Naive thymus-derived CD8-positive, alpha-beta T cell (primary cell): ENCODE results near the gene SOBP. TPM values are rescaled to one million over a fixed set of nuclear protein-coding genes. Genes with fewer than 3 reads are reported as not detected.

Source experiments
- ATAC-seq, 2 donors: fragments of 150-1000 bp; cut with Tn5 transposase in 1 of 2; sonication (Bioruptor Pico), chemical (Tn5 transposase) in 1 of 2; 1 replicate in 1 of 2; 2 replicates in 1 of 2; pipeline ENCODE4 v1.10.0; 2021; ENCODE audit warnings: mild to moderate bottlenecking in 2 of 2, moderate library complexity in 2 of 2
- POLR2A ChIA-PET: fragments of 350-600 bp; sonication (Branson Sonifier 250); formaldehyde crosslinking; loops from one replicate; lab custom pipeline; 2021; ENCODE audit warnings: antibody characterized with exemption; lab: Charles Lee
- DNase-seq, 10 donors: peaks; one replicate each; pipeline versions ENCODE4 v3.0.0 to v3.0.0-alpha.2; 2020 to 2022
- H3K27ac Mint-ChIP-seq, 10 donors: one replicate each; pipeline ENCODE4 v1.8.0; 2020 to 2022; ENCODE audit warnings: mild to moderate bottlenecking in 10 of 10, mixed read lengths in 10 of 10, moderate library complexity in 4 of 10, inconsistent platforms in 1 of 10
- H3K27me3 Mint-ChIP-seq, 5 donors: one replicate each; pipeline ENCODE4 v1.8.0; 2021 to 2022; ENCODE audit warnings: mixed read lengths in 5 of 5
- H3K36me3 Mint-ChIP-seq, 3 donors: one replicate each; pipeline ENCODE4 v1.8.0; 2020 to 2022; ENCODE audit warnings: mixed read lengths in 3 of 3, mild to moderate bottlenecking in 2 of 3, inconsistent platforms in 1 of 3
- H3K4me1 Mint-ChIP-seq, 4 donors: one replicate each; pipeline ENCODE4 v1.8.0; 2021 to 2022; ENCODE audit warnings: mixed read lengths in 4 of 4
- H3K4me3 Mint-ChIP-seq, 10 donors: one replicate each; pipeline ENCODE4 v1.8.0; 2020 to 2022; ENCODE audit warnings: mild to moderate bottlenecking in 10 of 10, mixed read lengths in 10 of 10, moderate library complexity in 6 of 10, inconsistent platforms in 1 of 10
- H3K9me3 Mint-ChIP-seq, 9 donors: one replicate each; pipeline ENCODE4 v1.8.0; 2020 to 2022; ENCODE audit warnings: mixed read lengths in 9 of 9, mild to moderate bottlenecking in 3 of 9, inconsistent platforms in 1 of 9, moderate library complexity in 1 of 9
- polyA plus RNA-seq, 3 donors: library from polyadenylated mRNA; unstranded; fragments of 300-500 nt; fragmentation: Illumina TruSeq; gene quantifications; one replicate each; pipeline ENCODE4 v1.2.3, GENCODE V29; 2021
- total RNA-seq, 8 experiments: library from RNA in 2 of 8; stranded (reverse) in 2 of 8; gene quantifications; one replicate each; pipeline ENCODE4 v1.2.3 and lab custom pipeline; 2021 to 2026

SOBP gene
- total and polyA plus RNA-seq, 5 experiments from 2014 or later: 0.05 to 1.4 (median 0.39) TPM

DNA sequence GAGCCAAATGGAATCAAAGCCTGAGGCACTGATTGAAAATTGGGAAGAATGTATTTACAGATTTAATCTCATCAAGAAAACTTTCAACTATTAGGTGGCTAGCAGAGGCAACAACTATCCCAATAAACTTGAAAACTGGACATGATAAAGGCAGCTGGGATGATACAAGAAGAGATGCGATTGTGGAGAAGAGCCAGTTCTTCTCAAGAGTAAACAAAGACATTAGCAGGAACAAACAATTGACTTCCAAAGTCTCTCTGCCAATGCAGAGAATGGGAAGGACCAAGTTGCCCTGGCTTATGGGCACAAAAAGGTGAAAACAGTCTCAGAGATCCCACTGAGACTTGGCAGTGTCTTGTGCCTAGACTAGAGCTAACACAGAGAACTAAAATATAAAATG lies 132.4 kb downstream of the SOBP start:
- DNase-seq: no peak
- ATAC-seq: no peak
- H3K4me1 Mint-ChIP-seq: peaks cover 30 to 42% (median 39%) of the 10 kb centered on the region in 4 donors
- no peaks in the 10 kb centered on the region for H3K27me3 Mint-ChIP-seq
- H3K4me3 Mint-ChIP-seq: no peak overlapping the region
- POLR2A ChIA-PET: no interaction called here
- H3K9me3 Mint-ChIP-seq: no peaks in the 10 kb centered on the region
- H3K27ac Mint-ChIP-seq: peak overlapping the region in 2 of 10 donors; percentile 32 to 54
- H3K36me3 Mint-ChIP-seq: peaks cover 0 to 3% (median 0%) of the 10 kb centered on the region in 3 donors

DNA sequence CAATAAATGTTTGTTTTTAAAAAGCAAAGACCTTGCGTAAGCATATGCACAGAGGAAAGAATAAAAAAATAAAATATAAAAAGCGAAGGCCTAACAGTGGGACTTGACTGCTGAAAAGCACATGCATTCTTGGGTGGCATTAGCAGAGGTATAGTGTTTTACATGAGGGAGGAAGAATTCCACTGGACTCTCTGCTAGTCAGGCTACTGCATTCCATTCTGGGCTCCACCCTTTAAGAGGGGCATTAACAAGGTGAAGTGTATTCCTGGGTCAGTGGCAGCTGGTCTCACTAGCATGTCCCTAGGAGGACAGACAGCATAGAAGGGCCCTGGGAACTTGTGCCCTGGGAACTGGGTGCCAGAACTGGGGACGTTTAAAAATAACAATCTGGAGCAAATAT lies 134.1 kb downstream of the SOBP start:
- ATAC-seq: no peak
- POLR2A ChIA-PET: no interaction called here
- Mint-ChIP-seq H3K27me3 (peaks cover 0 to 1% (median 0%) of the 10 kb centered on the region in 5 donors), H3K9me3 (peaks cover 0 to 2% (median 0%) of the 10 kb centered on the region in 9 donors), H3K27ac (no peak overlapping the region), H3K4me1 (peaks cover 23 to 30% (median 28%) of the 10 kb centered on the region in 4 donors), H3K4me3 (no peak overlapping the region), H3K36me3 (peaks cover 0 to 3% (median 0%) of the 10 kb centered on the region in 3 donors)
- no peak for DNase-seq

DNA sequence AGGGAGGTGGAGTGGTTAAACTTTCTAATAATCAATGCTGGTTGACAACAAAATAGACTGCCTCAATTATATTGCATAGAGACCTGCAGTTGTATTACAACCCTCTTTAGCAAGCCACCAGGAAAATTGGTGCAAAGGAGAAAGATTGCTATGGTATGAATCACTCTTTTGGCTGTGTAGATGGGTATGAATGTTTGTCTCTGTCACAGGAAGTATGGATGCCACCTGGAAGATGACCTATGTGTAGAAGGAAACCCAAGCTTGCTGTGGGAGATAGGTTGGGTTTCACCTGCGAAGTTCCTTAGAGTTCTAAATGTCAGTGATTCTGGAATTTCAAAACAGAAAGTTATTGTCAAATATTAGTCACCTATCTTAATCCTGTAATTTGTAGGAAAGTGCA lies 134.6 kb downstream of the SOBP start:
- Mint-ChIP-seq H3K27ac (no peak overlapping the region), H3K4me3 (no peak overlapping the region), H3K9me3 (peaks cover 0 to 2% (median 0%) of the 10 kb centered on the region in 9 donors), H3K36me3 (peaks cover 0 to 3% (median 0%) of the 10 kb centered on the region in 3 donors), H3K27me3 (peaks cover 0 to 4% (median 0%) of the 10 kb centered on the region in 5 donors), H3K4me1 (peaks cover 20 to 25% (median 24%) of the 10 kb centered on the region in 4 donors)
- no peak for ATAC-seq
- POLR2A ChIA-PET: no interaction called here
- DNase-seq: no peak

DNA sequence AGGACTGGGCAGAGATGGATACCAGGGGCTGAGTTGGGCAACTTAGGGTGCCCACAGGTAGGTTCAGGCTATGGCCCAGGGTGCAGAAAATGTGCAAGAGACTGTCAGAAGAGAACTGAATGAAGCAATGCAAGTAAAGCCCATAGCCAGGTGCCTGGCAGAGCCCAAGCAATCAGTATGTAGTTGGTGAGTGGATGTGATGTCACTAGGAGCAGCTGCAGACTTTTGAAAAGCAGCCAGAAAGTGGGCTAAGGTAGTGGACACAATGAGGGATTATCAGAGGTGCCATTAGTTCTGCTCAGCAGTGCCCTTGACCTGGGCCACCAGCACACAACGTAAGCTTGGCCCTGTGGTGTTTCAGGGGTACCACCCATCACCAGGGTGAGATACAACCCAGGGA lies 135.3 kb downstream of the SOBP start:
- POLR2A ChIA-PET: no interaction called here
- Mint-ChIP-seq H3K27me3 (peaks cover 0 to 7% (median 0%) of the 10 kb centered on the region in 5 donors), H3K27ac (no peak overlapping the region), H3K9me3 (peaks cover 0 to 2% (median 0%) of the 10 kb centered on the region in 9 donors), H3K4me1 (peaks cover 16 to 18% (median 17%) of the 10 kb centered on the region in 4 donors), H3K4me3 (no peak overlapping the region), H3K36me3 (peaks cover 0 to 3% (median 0%) of the 10 kb centered on the region in 3 donors)
- DNase-seq: no peak
- no peak for ATAC-seq

DNA sequence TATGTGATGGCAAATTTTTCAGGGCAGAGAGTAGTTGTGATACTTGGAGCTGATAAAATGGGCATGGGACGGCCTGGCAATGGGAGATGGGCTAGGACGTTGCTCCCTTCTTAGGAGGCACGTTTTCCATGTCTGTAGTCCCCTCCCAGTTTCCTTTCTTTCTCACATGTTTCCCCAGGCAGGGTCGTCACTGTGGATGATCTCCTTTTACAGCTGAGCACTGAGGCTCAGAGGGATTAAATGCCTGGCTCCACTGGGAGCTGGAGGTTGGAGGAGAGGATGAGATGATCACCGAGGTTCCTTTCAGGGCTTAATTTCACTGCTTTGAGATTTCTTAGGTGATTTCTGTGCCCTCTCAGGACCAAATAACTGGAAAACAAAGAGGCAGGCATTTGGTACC lies 136.7 kb downstream of the SOBP start:
- ATAC-seq (no peak), DNase-seq (no peak)
- Mint-ChIP-seq H3K36me3 (peaks cover 0 to 3% (median 0%) of the 10 kb centered on the region in 3 donors), H3K27me3 (peaks cover 0 to 13% (median 5%) of the 10 kb centered on the region in 5 donors), H3K27ac (no peak overlapping the region), H3K4me1 (peaks cover 2 to 4% (median 3%) of the 10 kb centered on the region in 4 donors), H3K9me3 (peaks cover 0 to 2% (median 0%) of the 10 kb centered on the region in 9 donors), H3K4me3 (no peak overlapping the region)
- POLR2A ChIA-PET: no interaction called here

DNA sequence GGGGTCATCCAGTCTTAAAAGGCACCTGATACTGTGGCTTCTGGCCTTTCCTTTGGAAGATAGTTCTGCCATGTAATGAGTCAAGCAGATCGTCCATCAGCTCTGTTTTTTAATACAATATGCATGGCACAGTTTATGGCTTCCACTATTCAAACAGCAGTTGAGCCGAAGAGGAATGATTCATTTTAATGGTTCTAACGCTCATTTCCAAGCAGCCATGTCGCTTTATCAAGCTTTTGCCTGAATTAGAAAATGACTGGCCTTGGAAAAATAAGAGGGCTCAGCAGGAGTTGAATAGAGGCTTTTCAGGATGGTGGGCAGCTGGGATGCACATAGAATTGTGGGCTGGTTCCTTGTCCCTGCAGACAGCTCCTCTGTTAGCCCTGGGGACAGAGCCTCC lies 138.1 kb downstream of the SOBP start:
- POLR2A ChIA-PET: no interaction called here
- Mint-ChIP-seq H3K27ac (no peak overlapping the region), H3K36me3 (no peaks in the 10 kb centered on the region), H3K9me3 (peaks cover 0 to 2% (median 0%) of the 10 kb centered on the region in 9 donors), H3K27me3 (peaks cover 10 to 25% (median 13%) of the 10 kb centered on the region in 5 donors), H3K4me1 (no peaks in the 10 kb centered on the region), H3K4me3 (no peak overlapping the region)
- DNase-seq (no peak), ATAC-seq (no peak)

DNA sequence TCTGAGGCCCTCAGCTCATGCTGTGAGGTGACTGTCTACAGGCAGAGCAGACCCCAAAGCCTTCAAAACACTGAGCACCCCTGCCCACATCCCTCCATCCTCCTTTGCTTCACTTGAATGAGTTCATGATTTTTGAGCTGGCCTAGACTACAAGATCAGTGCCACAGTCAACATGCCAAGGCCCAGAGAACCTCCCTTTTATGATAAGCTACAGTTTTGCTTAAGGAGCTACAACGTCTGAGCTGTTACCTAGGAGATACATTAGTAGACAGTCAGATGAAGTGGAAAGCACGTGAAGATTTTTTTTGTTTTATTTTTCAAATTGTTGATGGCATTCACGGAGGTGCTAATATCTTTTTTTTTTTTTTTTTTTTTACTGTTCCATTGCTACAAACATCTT lies 139.0 kb downstream of the SOBP start:
- H3K9me3 Mint-ChIP-seq: peaks cover 0 to 2% (median 0%) of the 10 kb centered on the region in 9 donors
- peaks cover 0 to 4% (median 2%) of the 10 kb centered on the region in 4 donors for H3K4me1 Mint-ChIP-seq
- H3K27ac Mint-ChIP-seq: no peak overlapping the region
- DNase-seq (no peak), ATAC-seq (no peak)
- H3K4me3 Mint-ChIP-seq: no peak overlapping the region
- H3K36me3 Mint-ChIP-seq: peaks cover 0 to 3% (median 0%) of the 10 kb centered on the region in 3 donors
- H3K27me3 Mint-ChIP-seq: peaks cover 13 to 34% (median 21%) of the 10 kb centered on the region in 5 donors
- POLR2A ChIA-PET: interaction anchor here (0.7 to 0.8 kb wide), 2 partner anchors 9 to 14 kb away, joined by 5 to 9 read pairs; no protein-coding TSS in a partner anchor

DNA sequence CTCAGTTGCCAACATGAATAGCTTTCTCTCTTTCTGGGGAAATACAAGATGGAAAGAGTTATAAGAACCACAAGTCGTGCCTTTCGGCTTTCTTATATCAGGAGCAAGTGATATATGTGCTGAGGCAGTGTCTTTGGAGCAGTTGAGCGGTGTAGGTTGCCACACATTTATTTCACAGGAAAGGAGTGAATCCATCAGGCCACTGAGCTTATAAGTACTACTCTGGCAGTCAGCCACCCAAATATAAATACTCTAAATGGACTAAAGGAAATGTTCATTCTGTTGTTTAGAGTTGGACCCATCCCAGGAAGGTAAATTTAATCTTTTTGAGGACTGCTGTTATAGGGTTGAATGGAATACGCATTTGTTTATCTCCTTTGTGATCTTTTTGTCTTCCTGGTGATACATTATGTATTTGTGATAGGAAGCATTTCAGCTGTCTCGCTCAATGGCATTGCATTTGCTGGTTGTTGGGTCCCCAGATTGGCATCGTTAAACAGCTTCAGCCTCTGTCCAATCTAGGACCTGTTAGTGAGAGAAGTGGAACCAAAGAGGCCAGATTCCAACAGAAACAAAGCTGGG lies 139.7 kb downstream of the SOBP start:
- peaks cover 13 to 35% (median 26%) of the 10 kb centered on the region in 5 donors for H3K27me3 Mint-ChIP-seq
- peaks cover 0 to 6% (median 3%) of the 10 kb centered on the region in 4 donors for H3K4me1 Mint-ChIP-seq
- peaks cover 0 to 3% (median 0%) of the 10 kb centered on the region in 3 donors for H3K36me3 Mint-ChIP-seq
- H3K4me3 Mint-ChIP-seq: no peak overlapping the region
- peaks cover 0 to 2% (median 0%) of the 10 kb centered on the region in 9 donors for H3K9me3 Mint-ChIP-seq
- DNase-seq (no peak), ATAC-seq (no peak)
- H3K27ac Mint-ChIP-seq: no peak overlapping the region
- POLR2A ChIA-PET: no interaction called here

DNA sequence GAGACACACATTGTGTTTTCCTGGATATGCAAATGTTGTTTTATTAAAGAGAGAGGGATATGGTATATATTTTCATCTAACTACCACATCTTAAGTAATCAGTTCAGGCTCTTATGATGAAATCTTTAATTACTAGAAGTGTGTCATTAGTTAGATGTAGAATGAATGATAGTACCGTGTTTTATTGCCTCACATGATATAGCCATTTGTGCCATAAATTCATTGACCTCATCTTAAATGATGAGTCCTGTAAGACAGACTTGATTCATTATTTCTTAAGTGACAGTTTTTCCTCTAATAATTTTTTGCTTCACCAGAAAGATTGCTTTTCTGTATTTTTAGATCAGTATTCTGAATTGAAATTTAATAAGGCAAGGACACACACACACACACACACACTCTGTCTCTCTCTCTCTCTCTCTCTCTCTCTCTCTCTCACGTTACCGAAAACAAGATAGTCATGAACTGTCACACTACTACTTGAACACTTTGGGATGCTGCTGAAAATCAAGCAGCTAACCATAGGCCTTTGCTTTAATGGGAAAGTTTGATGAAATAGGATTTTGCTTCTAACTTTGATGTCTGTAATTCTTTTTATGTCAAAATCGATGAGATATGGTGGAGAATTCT lies 140.5 kb downstream of the SOBP start:
- ATAC-seq (no peak), DNase-seq (no peak)
- Mint-ChIP-seq H3K4me3 (no peak overlapping the region), H3K27me3 (peaks cover 15 to 39% (median 30%) of the 10 kb centered on the region in 5 donors), H3K9me3 (peaks cover 0 to 2% (median 0%) of the 10 kb centered on the region in 9 donors), H3K4me1 (peaks cover 0 to 10% (median 4%) of the 10 kb centered on the region in 4 donors), H3K27ac (no peak overlapping the region), H3K36me3 (peaks cover 0 to 3% (median 0%) of the 10 kb centered on the region in 3 donors)
- POLR2A ChIA-PET: interaction anchor here (2.4 kb wide), 1 partner anchor 11 kb away, joined by 7 read pairs; no protein-coding TSS in a partner anchor

DNA sequence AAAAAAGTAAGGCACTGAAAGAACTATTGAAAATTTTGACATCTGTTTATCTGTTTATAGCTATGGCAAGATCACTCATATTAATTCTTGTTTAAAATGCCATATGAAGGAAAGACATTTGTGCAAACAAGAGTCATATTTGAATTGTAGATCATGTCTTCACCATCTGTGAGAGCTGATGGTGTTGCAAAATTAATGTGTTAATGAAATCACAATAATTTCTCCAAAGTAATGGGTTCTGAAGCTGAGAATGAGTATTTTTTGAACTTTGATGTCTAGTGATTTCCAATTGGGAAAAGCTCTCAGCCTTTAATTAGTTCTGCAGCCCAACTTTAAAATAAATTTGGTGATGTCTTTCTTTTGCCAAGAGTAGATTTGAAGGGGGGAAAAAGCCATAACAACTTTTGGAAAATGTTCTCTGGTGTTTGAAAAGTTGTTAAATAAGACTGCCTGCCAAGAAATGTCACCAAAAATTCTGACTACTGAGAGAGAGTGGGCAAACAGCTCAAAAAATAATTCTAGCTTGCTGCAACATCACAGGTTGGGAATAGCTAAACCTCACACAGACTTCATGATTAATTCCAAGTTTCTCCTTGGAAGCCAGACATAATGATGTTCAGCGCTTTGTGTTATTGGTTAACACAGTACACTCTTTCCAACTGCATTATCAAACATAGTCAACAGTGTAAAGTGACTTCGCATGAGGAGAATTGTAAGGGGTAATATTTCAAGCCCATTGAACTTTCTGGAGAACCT lies 142.6 kb downstream of the SOBP start:
- Mint-ChIP-seq H3K27ac (peak overlapping the region in 1 of 10 donors; percentile 31), H3K4me3 (peak overlapping the region in 5 of 10 donors; percentile 60 to 77 (median 70))
- POLR2A ChIA-PET: interaction anchor here (2.4 kb wide), 1 partner anchor 14 kb away, joined by 7 read pairs; no protein-coding TSS in a partner anchor

DNA sequence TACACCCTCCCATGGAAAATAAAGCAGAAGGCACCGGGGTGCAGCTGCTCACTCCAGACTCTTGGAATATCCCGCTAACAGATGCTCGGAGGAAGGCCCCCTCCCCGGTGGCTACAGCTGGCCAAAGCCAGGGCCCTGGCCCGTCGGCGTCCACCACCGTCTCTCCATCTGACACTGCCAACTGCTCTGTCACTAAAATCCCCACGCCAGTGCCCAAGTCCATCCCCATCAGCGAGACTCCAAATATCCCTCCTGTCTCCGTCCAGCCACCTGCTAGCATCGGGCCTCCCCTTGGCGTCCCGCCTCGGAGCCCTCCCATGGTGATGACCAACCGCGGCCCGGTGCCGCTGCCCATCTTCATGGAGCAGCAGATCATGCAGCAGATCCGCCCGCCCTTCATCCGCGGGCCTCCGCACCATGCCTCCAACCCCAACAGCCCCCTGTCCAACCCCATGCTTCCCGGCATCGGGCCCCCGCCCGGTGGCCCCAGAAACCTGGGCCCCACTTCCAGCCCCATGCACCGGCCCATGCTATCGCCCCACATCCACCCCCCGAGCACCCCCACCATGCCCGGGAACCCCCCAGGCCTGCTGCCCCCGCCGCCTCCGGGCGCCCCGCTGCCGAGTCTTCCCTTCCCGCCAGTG lies 143.9 kb downstream of the SOBP start:
- DNase-seq (no peak), ATAC-seq (peak; percentile 30 to 40)
- peaks cover 0 to 19% (median 4%) of the 10 kb centered on the region in 4 donors for H3K4me1 Mint-ChIP-seq
- POLR2A ChIA-PET: interaction anchor here (1.1 kb wide), 1 partner anchor 25 kb away, joined by 4 read pairs; no protein-coding TSS in a partner anchor
- H3K36me3 Mint-ChIP-seq: peaks cover 0 to 3% (median 0%) of the 10 kb centered on the region in 3 donors
- H3K9me3 Mint-ChIP-seq: no peaks in the 10 kb centered on the region
- H3K27me3 Mint-ChIP-seq: peaks cover 32 to 61% (median 45%) of the 10 kb centered on the region in 5 donors
- H3K4me3 Mint-ChIP-seq: peak overlapping the region; percentile 61 to 87 (median 74)
- peak overlapping the region in 1 of 10 donors; percentile 43 for H3K27ac Mint-ChIP-seq

More for the DNA sequence above, 142.6 kb downstream of the SOBP start:
- Mint-ChIP-seq H3K9me3 (peaks cover 0 to 2% (median 0%) of the 10 kb centered on the region in 9 donors), H3K4me1 (peaks cover 0 to 17% (median 4%) of the 10 kb centered on the region in 4 donors), H3K36me3 (peaks cover 0 to 3% (median 0%) of the 10 kb centered on the region in 3 donors), H3K27me3 (peaks cover 32 to 60% (median 43%) of the 10 kb centered on the region in 5 donors)
- DNase-seq (no peak), ATAC-seq (no peak)
